MM.1S (cell line): Measurements from ENCODE around the gene GRIN3B.

Experiments used
- CTCF ChIP-seq: fragments of 300-600 bp; sonication (generic); IDR thresholded peaks from 2 replicates; pipeline ENCODE4 v1.5.1; 2016; ENCODE audit warnings: antibody characterized with exemption, low read length, mixed read lengths
- EZH2 ChIP-seq: fragments of 300-600 bp; sonication (generic); optimal IDR thresholded peaks from 2 replicates; pipeline ENCODE3; 2017; ENCODE audit warnings: low read depth, mild to moderate bottlenecking, antibody characterized with exemption, low read length, mixed read lengths
- EZH2phosphoT487 ChIP-seq: fragments of 300-600 bp; sonication (generic); IDR thresholded peaks from 2 replicates; pipeline ENCODE4 v1.6.1; 2018; ENCODE audit warnings: antibody characterized with exemption, low read length

GRCh38 chr19:1004204-1004802 lies 4.1 kb downstream of the GRIN3B start:
- TF ChIP-seq EZH2phosphoT487, result no peak
- no peak for TF ChIP-seq EZH2
- no peak for TF ChIP-seq CTCF
